ENCODE data around the gene KIZ. TPM values are rescaled to one million over a fixed set of nuclear protein-coding genes. Genes with fewer than 3 reads are reported as not detected.
"Not testable (repeated sequence)": the region's sequence is repeated elsewhere in the genome, so short reads cannot be mapped to it uniquely, and the experiment has no call there.

Gene KIZ
- total RNA-seq, 8 experiments from 2014 or later = 12.6 to 31.2 (median 25.3) TPM

- no peak for ATAC-seq (replicated peaks in 6 of 8)
- WGBS, 10 experiments = 57 to 100% (median 71%) methylated on average over 1 of the region's 1 CpG; no CpG with 5 or more reads in 5 of the 10 experiments
- no peaks in the 10 kb centered on the region for H3K4me1 ChIP-seq (replicated peaks in 1 of 2)
- H3K27ac ChIP-seq = no peak overlapping the region
- H3K4me3 ChIP-seq = no peak overlapping the region
- in situ Hi-C loops (cut with MboI; ENCODE audit: low pct_unique_long_range_greater_than_20kb in 2 of 9, low sequenced_read_pairs in 9 of 9, unreplicated experiment in 9 of 9) = no loop called here
Observed at GRCh38 chr20:21147593-21147992, 21.7 kb downstream of the KIZ start.

GRCh38 chr20:21149344-21149743 lies 23.5 kb downstream of the KIZ start:
- Histone ChIP-seq H3K4me3 (no peak overlapping the region), H3K4me1 (replicated peaks in 1 of 2) (no peaks in the 10 kb centered on the region), H3K27ac (no peak overlapping the region)
- WGBS, 10 experiments = 53 to 100% (median 79%) methylated on average over 2 to 6 of the region's 9 CpGs; no CpG with 5 or more reads in 1 of the 10 experiments
- no peak for ATAC-seq (replicated peaks in 6 of 8)
- in situ Hi-C loops (cut with MboI; ENCODE audit: low pct_unique_long_range_greater_than_20kb in 2 of 9, low sequenced_read_pairs in 9 of 9, unreplicated experiment in 9 of 9) = no loop called here

GRCh38 chr20:21151791-21152190 lies 25.9 kb downstream of the KIZ start:
- ATAC-seq (replicated peaks in 6 of 8) = peak in 3 of 8 experiments; percentile 50 to 81 (median 50)
- in situ Hi-C loops (cut with MboI; ENCODE audit: low pct_unique_long_range_greater_than_20kb in 2 of 9, low sequenced_read_pairs in 9 of 9, unreplicated experiment in 9 of 9) = no loop called here
- WGBS, 10 experiments = 43 to 100% (median 87%) methylated on average over 1 to 5 of the region's 5 CpGs; no CpG with 5 or more reads in 1 of the 10 experiments
- Histone ChIP-seq H3K4me1 (replicated peaks in 1 of 2) (no peaks in the 10 kb centered on the region), H3K4me3 (no peak overlapping the region), H3K27ac (no peak overlapping the region)

- WGBS, 10 experiments = 18 to 100% (median 50%) methylated on average over 1 to 2 of the region's 2 CpGs; no CpG with 5 or more reads in 3 of the 10 experiments
- in situ Hi-C loops (cut with MboI; ENCODE audit: low pct_unique_long_range_greater_than_20kb in 2 of 9, low sequenced_read_pairs in 9 of 9, unreplicated experiment in 9 of 9) = no loop called here
- no peak for ATAC-seq (replicated peaks in 6 of 8)
- Histone ChIP-seq H3K4me3 (no peak overlapping the region), H3K4me1 (replicated peaks in 1 of 2) (no peaks in the 10 kb centered on the region), H3K27ac (no peak overlapping the region)
Observed at GRCh38 chr20:21154692-21155091, 28.8 kb downstream of the KIZ start.

DNA sequence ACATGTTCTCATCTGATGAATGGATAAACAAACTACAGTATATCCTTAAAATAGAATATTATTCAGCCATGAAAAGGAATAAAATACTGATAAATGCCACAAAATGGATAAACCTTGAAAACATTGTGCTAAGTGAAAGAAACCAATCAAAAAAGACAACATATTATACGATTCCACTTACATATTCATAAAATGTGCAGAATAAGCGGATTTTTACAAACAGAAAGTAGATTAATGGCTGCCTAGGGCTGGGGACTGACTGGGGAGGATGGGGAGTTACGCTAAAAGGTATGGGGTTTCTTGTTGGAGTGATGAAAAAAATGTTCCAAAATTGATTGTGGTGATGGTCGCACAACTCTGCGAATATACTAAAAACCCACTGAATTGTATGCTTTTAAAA lies 29.4 kb downstream of the KIZ start:
- H3K4me1 ChIP-seq (replicated peaks in 1 of 2) = no peaks in the 10 kb centered on the region
- H3K27ac ChIP-seq = no peak overlapping the region
- H3K4me3 ChIP-seq = no peak overlapping the region
- ATAC-seq (replicated peaks in 6 of 8) = no peak
- WGBS, 10 experiments = 60 to 100% (median 95%) methylated on average over 1 to 5 of the region's 5 CpGs
- in situ Hi-C loops (cut with MboI; ENCODE audit: low pct_unique_long_range_greater_than_20kb in 2 of 9, low sequenced_read_pairs in 9 of 9, unreplicated experiment in 9 of 9) = no loop called here

GRCh38 chr20:21156266-21156665 lies 30.4 kb downstream of the KIZ start:
- in situ Hi-C loops (cut with MboI; ENCODE audit: low pct_unique_long_range_greater_than_20kb in 2 of 9, low sequenced_read_pairs in 9 of 9, unreplicated experiment in 9 of 9) = no loop called here
- Histone ChIP-seq H3K27ac (no peak overlapping the region), H3K4me3 (no peak overlapping the region), H3K4me1 (replicated peaks in 1 of 2) (no peaks in the 10 kb centered on the region)
- 11 to 100% (median 80%) methylated on average over 1 of the region's 1 CpG; no CpG with 5 or more reads in 3 of the 10 experiments for WGBS, 10 experiments
- ATAC-seq (replicated peaks in 6 of 8) = no peak

- in situ Hi-C loops (cut with MboI; ENCODE audit: low pct_unique_long_range_greater_than_20kb in 2 of 9, low sequenced_read_pairs in 9 of 9, unreplicated experiment in 9 of 9) = no loop called here
Observed at GRCh38 chr20:21157006-21157405, 31.1 kb downstream of the KIZ start.

GRCh38 chr20:21159658-21160380 lies 33.9 kb downstream of the KIZ start:
- no peak for ATAC-seq (replicated peaks in 6 of 8)
- H3K27ac ChIP-seq = no peak overlapping the region
- H3K4me3 ChIP-seq = no peak overlapping the region
- WGBS, 10 experiments = 68 to 100% (median 93%) methylated on average over 1 to 6 of the region's 6 CpGs; no CpG with 5 or more reads in 1 of the 10 experiments
- in situ Hi-C loops (cut with MboI; ENCODE audit: low pct_unique_long_range_greater_than_20kb in 2 of 9, low sequenced_read_pairs in 9 of 9, unreplicated experiment in 9 of 9) = no loop called here
- no peaks in the 10 kb centered on the region for H3K4me1 ChIP-seq (replicated peaks in 1 of 2)

More at GRCh38 chr20:21157006-21157405, 31.1 kb downstream of the KIZ start:
- no peak overlapping the region for H3K4me3 ChIP-seq
- ATAC-seq (replicated peaks in 6 of 8) = no peak
- WGBS, 10 experiments = 67 to 100% (median 89%) methylated on average over 1 to 4 of the region's 4 CpGs; no CpG with 5 or more reads in 1 of the 10 experiments
- H3K4me1 ChIP-seq (replicated peaks in 1 of 2) = no peaks in the 10 kb centered on the region
- no peak overlapping the region for H3K27ac ChIP-seq

DNA sequence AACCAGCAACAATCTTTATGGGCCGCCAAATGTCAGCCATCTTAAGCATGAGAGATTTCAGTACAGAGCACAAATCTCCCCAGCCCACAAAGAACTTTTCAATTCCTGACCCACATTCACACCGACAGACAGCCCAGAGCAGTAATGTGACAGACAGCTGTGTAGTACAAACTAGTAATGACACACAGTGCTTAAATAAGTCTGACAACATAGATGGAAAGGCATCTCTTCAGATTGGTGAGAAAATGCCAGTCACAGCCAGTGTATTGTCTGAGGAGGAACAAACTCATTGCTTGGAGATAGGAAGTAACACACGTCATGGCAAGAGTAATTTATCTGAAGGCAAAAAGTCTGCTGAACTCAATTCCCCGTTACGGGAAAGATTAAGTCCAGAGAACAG lies 36.0 kb downstream of the KIZ start:
- in situ Hi-C loops (cut with MboI; ENCODE audit: low pct_unique_long_range_greater_than_20kb in 2 of 9, low sequenced_read_pairs in 9 of 9, unreplicated experiment in 9 of 9) = no loop called here
- 83 to 100% (median 94%) methylated on average over 1 to 5 of the region's 5 CpGs; no CpG with 5 or more reads in 1 of the 10 experiments for WGBS, 10 experiments
- ATAC-seq (replicated peaks in 6 of 8) = no peak

DNA sequence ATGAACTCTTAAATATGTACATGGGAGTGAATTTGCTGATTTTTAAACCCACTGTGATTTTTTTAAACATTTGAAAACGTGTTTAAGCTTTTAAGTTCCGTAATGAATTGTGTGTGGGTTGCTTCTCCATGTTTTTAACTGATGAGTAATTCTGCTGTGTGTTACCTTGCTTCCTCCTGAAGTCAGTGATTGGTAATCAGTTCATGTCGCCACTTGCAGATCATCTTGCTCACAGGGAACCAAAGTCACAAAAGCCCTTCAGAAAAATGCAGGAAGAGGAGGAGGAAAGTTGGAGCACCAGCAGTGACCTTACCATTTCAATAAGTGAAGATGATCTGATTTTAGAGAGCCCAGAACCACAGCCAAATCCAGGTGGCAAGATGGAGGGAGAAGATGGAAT lies 36.7 kb downstream of the KIZ start:
- in situ Hi-C loops (cut with MboI; ENCODE audit: low pct_unique_long_range_greater_than_20kb in 2 of 9, low sequenced_read_pairs in 9 of 9, unreplicated experiment in 9 of 9) = no loop called here
- Histone ChIP-seq H3K4me3 (no peak overlapping the region), H3K27ac (no peak overlapping the region), H3K4me1 (replicated peaks in 1 of 2) (no peaks in the 10 kb centered on the region)
- no peak for ATAC-seq (replicated peaks in 6 of 8)
- WGBS, 10 experiments = 20 to 100% (median 70%) methylated on average over 1 to 3 of the region's 3 CpGs; no CpG with 5 or more reads in 2 of the 10 experiments

More for the DNA sequence above, 36.0 kb downstream of the KIZ start:
- no peaks in the 10 kb centered on the region for H3K4me1 ChIP-seq (replicated peaks in 1 of 2)
- H3K27ac ChIP-seq = no peak overlapping the region
- no peak overlapping the region for H3K4me3 ChIP-seq

- ATAC-seq (replicated peaks in 6 of 8) = no peak
- no peak overlapping the region for H3K27ac ChIP-seq
- in situ Hi-C loops (cut with MboI; ENCODE audit: low pct_unique_long_range_greater_than_20kb in 2 of 9, low sequenced_read_pairs in 9 of 9, unreplicated experiment in 9 of 9) = no loop called here
- 80 to 100% (median 96%) methylated on average over 1 to 2 of the region's 2 CpGs; no CpG with 5 or more reads in 6 of the 10 experiments for WGBS, 10 experiments
- no peaks in the 10 kb centered on the region for H3K4me1 ChIP-seq (replicated peaks in 1 of 2)
- H3K4me3 ChIP-seq = no peak overlapping the region
Observed at GRCh38 chr20:21166801-21167200, 40.9 kb downstream of the KIZ start.

GRCh38 chr20:21167261-21167660 lies 41.4 kb downstream of the KIZ start:
- Histone ChIP-seq H3K4me1 (replicated peaks in 1 of 2) (no peaks in the 10 kb centered on the region), H3K27ac (no peak overlapping the region), H3K4me3 (no peak overlapping the region)
- no peak for ATAC-seq (replicated peaks in 6 of 8)
- in situ Hi-C loops (cut with MboI; ENCODE audit: low pct_unique_long_range_greater_than_20kb in 2 of 9, low sequenced_read_pairs in 9 of 9, unreplicated experiment in 9 of 9) = no loop called here
- WGBS, 10 experiments = 88 to 100% (median 100%) methylated on average over 1 to 5 of the region's 5 CpGs; no CpG with 5 or more reads in 6 of the 10 experiments

DNA sequence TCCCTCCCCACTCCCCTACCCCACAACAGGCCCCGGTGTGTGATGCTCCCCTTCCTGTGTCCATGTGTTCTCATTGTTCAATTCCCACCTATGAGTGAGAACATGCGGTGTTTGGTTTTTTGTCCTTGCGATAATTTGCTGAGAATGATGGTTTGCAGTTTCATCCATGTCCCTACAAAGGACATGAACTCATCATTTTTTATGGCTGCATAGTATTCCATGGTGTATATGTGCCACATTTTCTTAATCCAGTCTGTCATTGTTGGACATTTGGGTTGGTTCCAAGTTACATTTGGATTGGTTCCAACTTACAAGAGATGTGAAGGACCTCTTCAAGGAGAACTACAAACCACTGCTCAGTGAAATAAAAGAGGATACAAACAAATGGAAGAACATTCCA lies 42.2 kb downstream of the KIZ start:
- H3K4me1 ChIP-seq (replicated peaks in 1 of 2); in situ Hi-C loops (cut with MboI; ENCODE audit: low pct_unique_long_range_greater_than_20kb in 2 of 9, low sequenced_read_pairs in 9 of 9, unreplicated experiment in 9 of 9); H3K27ac ChIP-seq; ATAC-seq (replicated peaks in 6 of 8); H3K4me3 ChIP-seq: not testable (repeated sequence)
- WGBS, 10 experiments = 100% methylated on average over 1 of the region's 3 CpGs; no CpG with 5 or more reads in 9 of the 10 experiments

GRCh38 chr20:21172626-21173025 lies 46.7 kb downstream of the KIZ start:
- peaks cover 9 to 11% of the 10 kb centered on the region in 2 donors for H3K4me1 ChIP-seq (replicated peaks in 1 of 2)
- no peak for ATAC-seq (replicated peaks in 6 of 8)
- 67 to 100% (median 100%) methylated on average over 1 to 2 of the region's 2 CpGs; no CpG with 5 or more reads in 3 of the 10 experiments for WGBS, 10 experiments
- no peak overlapping the region for H3K27ac ChIP-seq
- in situ Hi-C loops (cut with MboI; ENCODE audit: low pct_unique_long_range_greater_than_20kb in 2 of 9, low sequenced_read_pairs in 9 of 9, unreplicated experiment in 9 of 9) = no loop called here
- H3K4me3 ChIP-seq = no peak overlapping the region

Data from motor neuron (in vitro differentiated cells).